HEK293 (cell line): ENCODE measurements around the gene GRID2.
A peak's percentile ranks its signal among the peaks of the same experiment; 100 is the strongest.

ENCODE experiments used
- CTCF ChIA-PET: fragments of 350-600 bp; formaldehyde crosslinking; extraction: SDS; loops from one replicate; lab custom pipeline; 2021; ENCODE audit warnings: antibody characterized with exemption; lab: Yijun Ruan, JAX
- POLR2A ChIA-PET: fragments of 300-600 bp; formaldehyde crosslinking; extraction: SDS; loops from one replicate; lab custom pipeline; 2020; ENCODE audit warnings: antibody characterized with exemption, inconsistent platforms; lab: Yijun Ruan, JAX
- H3K27ac ChIP-seq: fragments of 200-500 bp; sonication (Bioruptor generic); 2 replicates; pipeline ENCODE4 v1.5.1; 2014; ENCODE audit warnings: low read depth, low read length, control low read depth, inconsistent platforms; ENCODE audit errors: extremely low read depth
- H3K36me3 ChIP-seq, 2 experiments: fragments of 200-500 bp in 1 of 2; sonication (Bioruptor generic) in 1 of 2; 1 replicate in 1 of 2; 2 replicates in 1 of 2; pipeline ENCODE4 v1.5.1; 2014 to 2017; ENCODE audit warnings: inconsistent platforms in 2 of 2, low read length in 2 of 2; ENCODE audit not compliant: control insufficient read depth in 2 of 2, insufficient read depth in 1 of 2
- H3K4me1 ChIP-seq: fragments of 200-500 bp; sonication (Bioruptor generic); 2 replicates; pipeline ENCODE4 v1.5.1; 2014; ENCODE audit warnings: mild to moderate bottlenecking, low read length, inconsistent platforms; ENCODE audit not compliant: control insufficient read depth, insufficient read depth
- H3K4me3 ChIP-seq: 2 replicates; pipeline ENCODE4 v1.5.1; 2011; ENCODE audit warnings: low read depth, mild to moderate bottlenecking, control low read depth, low read length, moderate library complexity
- H3K9me3 ChIP-seq: fragments of 200-500 bp; sonication (Bioruptor generic); 2 replicates; pipeline ENCODE4 v1.5.1; 2014; ENCODE audit warnings: low read depth, low read length, inconsistent platforms; ENCODE audit not compliant: control insufficient read depth, insufficient read depth
- EGR2 ChIP-seq: fragments of 450-650 bp; formaldehyde crosslinking; IDR thresholded peaks from 2 replicates; pipeline ENCODE4 v1.5.1; 2016; ENCODE audit warnings: low read depth, missing biosample characterization, missing genetic modification characterization
- HOXA7 ChIP-seq: sonication (generic); formaldehyde crosslinking; IDR thresholded peaks from 2 replicates; pipeline ENCODE4 v1.8.1; 2022; ENCODE audit warnings: missing genetic modification reagents, borderline replicate concordance
- MZF1 ChIP-seq: fragments of 450-650 bp; formaldehyde crosslinking; IDR thresholded peaks from 2 replicates; pipeline ENCODE4 v1.5.1; 2017; ENCODE audit warnings: missing biosample characterization, missing genetic modification characterization, borderline replicate concordance
- PRDM4 ChIP-seq: fragments of 450-650 bp; formaldehyde crosslinking; IDR thresholded peaks from 2 replicates; pipeline ENCODE4 v1.5.1; 2017; ENCODE audit warnings: missing biosample characterization, missing genetic modification characterization
- PRDM6 ChIP-seq: fragments of 450-650 bp; formaldehyde crosslinking; IDR thresholded peaks from 2 replicates; pipeline ENCODE4 v1.5.1; 2017; ENCODE audit warnings: missing biosample characterization, missing genetic modification characterization
- RBAK ChIP-seq: fragments of 450-650 bp; formaldehyde crosslinking; IDR thresholded peaks from 2 replicates; pipeline ENCODE4 v1.5.1; 2016; ENCODE audit warnings: missing biosample characterization, missing genetic modification characterization
- WT1 ChIP-seq: fragments of 450-650 bp; formaldehyde crosslinking; IDR thresholded peaks from 2 replicates; pipeline ENCODE4 v1.5.1; 2016; ENCODE audit warnings: missing biosample characterization, missing genetic modification characterization
- YY1 ChIP-seq: fragments of 450-650 bp; formaldehyde crosslinking; IDR thresholded peaks from 2 replicates; pipeline ENCODE4 v1.5.1; 2018; ENCODE audit warnings: missing biosample characterization, missing genetic modification characterization
- ZBTB48 ChIP-seq: fragments of 450-650 bp; formaldehyde crosslinking; IDR thresholded peaks from 2 replicates; pipeline ENCODE4 v1.5.1; 2016; ENCODE audit warnings: missing biosample characterization, missing genetic modification characterization
- ZBTB49 ChIP-seq: fragments of 450-650 bp; formaldehyde crosslinking; IDR thresholded peaks from 2 replicates; pipeline ENCODE4 v1.5.1; 2016; ENCODE audit warnings: missing biosample characterization, missing genetic modification characterization, low read depth
- ZNF132 ChIP-seq: fragments of 450-650 bp; formaldehyde crosslinking; IDR thresholded peaks from 2 replicates; pipeline ENCODE4 v1.5.1; 2017; ENCODE audit warnings: missing biosample characterization, missing genetic modification characterization, borderline replicate concordance
- ZNF157 ChIP-seq: fragments of 450-650 bp; formaldehyde crosslinking; IDR thresholded peaks from 2 replicates; pipeline ENCODE4 v1.5.1; 2016; ENCODE audit warnings: missing biosample characterization, missing genetic modification characterization
- ZNF184 ChIP-seq: fragments of 450-650 bp; IDR thresholded peaks from 2 replicates; pipeline ENCODE4 v1.5.1; 2018; ENCODE audit warnings: missing biosample characterization, mild to moderate bottlenecking, missing genetic modification characterization
- ZNF2 ChIP-seq: fragments of 450-650 bp; formaldehyde crosslinking; IDR thresholded peaks from 2 replicates; pipeline ENCODE4 v1.5.1; 2016; ENCODE audit warnings: missing biosample characterization, missing genetic modification characterization
- ZNF202 ChIP-seq: fragments of 450-650 bp; formaldehyde crosslinking; IDR thresholded peaks from 2 replicates; pipeline ENCODE4 v1.5.1; 2016; ENCODE audit warnings: missing biosample characterization, missing genetic modification characterization, borderline replicate concordance
- ZNF324 ChIP-seq: fragments of 450-650 bp; formaldehyde crosslinking; IDR thresholded peaks from 2 replicates; pipeline ENCODE4 v1.5.1; 2016; ENCODE audit warnings: missing biosample characterization, missing genetic modification characterization
- ZNF341 ChIP-seq: fragments of 450-650 bp; formaldehyde crosslinking; IDR thresholded peaks from 2 replicates; pipeline ENCODE4; 2016; ENCODE audit warnings: low read depth, missing biosample characterization, missing genetic modification characterization
- ZNF37A ChIP-seq: fragments of 450-650 bp; IDR thresholded peaks from 2 replicates; pipeline ENCODE4 v1.5.1; 2018; ENCODE audit warnings: missing biosample characterization, missing genetic modification characterization
- ZNF426 ChIP-seq: fragments of 450-650 bp; formaldehyde crosslinking; IDR thresholded peaks from 2 replicates; pipeline ENCODE4 v1.5.1; 2017; ENCODE audit warnings: missing biosample characterization, missing genetic modification characterization, mild to moderate bottlenecking, inconsistent platforms, moderate library complexity
- ZNF510 ChIP-seq: fragments of 450-650 bp; formaldehyde crosslinking; IDR thresholded peaks from 2 replicates; pipeline ENCODE4 v1.5.1; 2018; ENCODE audit warnings: mild to moderate bottlenecking, missing genetic modification characterization, missing biosample characterization; ENCODE audit not compliant: insufficient replicate concordance
- ZNF544 ChIP-seq: fragments of 450-650 bp; formaldehyde crosslinking; IDR thresholded peaks from 2 replicates; pipeline ENCODE4 v1.5.0; 2017; ENCODE audit warnings: missing biosample characterization, missing genetic modification characterization
- ZNF555 ChIP-seq: fragments of 450-650 bp; formaldehyde crosslinking; conservative IDR thresholded peaks from 2 replicates; pipeline ENCODE4 v1.5.1; 2017; ENCODE audit warnings: missing biosample characterization, mild to moderate bottlenecking, missing genetic modification characterization, inconsistent platforms
- ZNF658 ChIP-seq: fragments of 450-650 bp; formaldehyde crosslinking; IDR thresholded peaks from 2 replicates; pipeline ENCODE4; 2016; ENCODE audit warnings: missing biosample characterization, missing genetic modification characterization
- ZNF670 ChIP-seq: fragments of 450-650 bp; formaldehyde crosslinking; IDR thresholded peaks from 2 replicates; pipeline ENCODE4 v1.5.1; 2016; ENCODE audit warnings: missing biosample characterization, missing genetic modification characterization, low read depth
- ZNF791 ChIP-seq: fragments of 450-650 bp; formaldehyde crosslinking; IDR thresholded peaks from 2 replicates; pipeline ENCODE4 v1.5.1; 2016; ENCODE audit warnings: missing biosample characterization, missing genetic modification characterization
- ZNF830 ChIP-seq: fragments of 450-650 bp; IDR thresholded peaks from 2 replicates; pipeline ENCODE4 v1.5.0; 2018; ENCODE audit warnings: missing biosample characterization, missing genetic modification characterization, low read depth, mild to moderate bottlenecking, moderate library complexity

GRID2 gene

GRCh38 chr4:93809773-93810172 lies 1506.0 kb downstream of the GRID2 start:
- POLR2A ChIA-PET, result no interaction called here

GRCh38 chr4:93810340-93810992 lies 1506.7 kb downstream of the GRID2 start:
- H3K27ac ChIP-seq, result no peak overlapping the region
- ChIA-PET POLR2A (no interaction called here), CTCF (interaction anchor here (0.6 kb wide), 1 partner anchor 8 kb away, joined by 4 read pairs; no protein-coding TSS in a partner anchor)
- H3K4me1 ChIP-seq, result no peaks in the 10 kb centered on the region
- H3K4me3 ChIP-seq, result no peak overlapping the region
- no peaks in the 10 kb centered on the region for H3K36me3 ChIP-seq
- TF ChIP-seq ZNF37A (tag by site-specific recombination), result no peak
- no peak for TF ChIP-seq ZNF426
- TF ChIP-seq PRDM6 (tag by site-specific recombination), result 0 out of 2 replicates have a peak, but pooled peaks have one; percentile 7
- no peak for TF ChIP-seq ZNF791 (tag by site-specific recombination)
- no peak for TF ChIP-seq ZNF510 (tag by site-specific recombination)
- no peak for TF ChIP-seq ZNF341
- no peak for TF ChIP-seq ZNF830 (tag by site-specific recombination)
- TF ChIP-seq ZNF184 (tag by site-specific recombination), result no peak
- no peak for TF ChIP-seq HOXA7 (CRISPR knock-in tag)
- no peak for TF ChIP-seq EGR2 (tag by site-specific recombination)
- TF ChIP-seq ZNF157 (tag by site-specific recombination), result no peak
- TF ChIP-seq MZF1 (tag by site-specific recombination), result 0 out of 2 replicates have a peak, but pooled peaks have one; percentile 53
- TF ChIP-seq ZNF670, result no peak
- TF ChIP-seq YY1 (tag by site-specific recombination), result no peak
- no peaks in the 10 kb centered on the region for H3K9me3 ChIP-seq

More at GRCh38 chr4:93809773-93810172, 1506.0 kb downstream of the GRID2 start:
- H3K4me1 ChIP-seq, result no peaks in the 10 kb centered on the region
- TF ChIP-seq ZBTB48 (tag by site-specific recombination) (no peak), ZNF544 (tag by site-specific recombination) (no peak), ZNF658 (tag by site-specific recombination) (no peak), ZNF555 (tag by site-specific recombination) (no peak), RBAK (no peak), ZNF324 (tag by site-specific recombination) (no peak), ZBTB49 (tag by site-specific recombination) (no peak), ZNF184 (tag by site-specific recombination) (no peak), ZNF132 (tag by site-specific recombination) (no peak), WT1 (tag by site-specific recombination) (no peak), PRDM4 (tag by site-specific recombination) (no peak), ZNF2 (tag by site-specific recombination) (no peak), ZNF202 (tag by site-specific recombination) (no peak)
- H3K27ac ChIP-seq, result no peak overlapping the region
- CTCF ChIA-PET, result interaction anchor here (0.6 kb wide), 1 partner anchor 8 kb away, joined by 4 read pairs; no protein-coding TSS in a partner anchor
- no peaks in the 10 kb centered on the region for H3K36me3 ChIP-seq
- H3K9me3 ChIP-seq, result no peaks in the 10 kb centered on the region
- no peak overlapping the region for H3K4me3 ChIP-seq
